ENCODE measurements around the gene TAS2R10.

The TAS2R10 gene

GRCh38 chr12:10779103-10779502 lies 47.1 kb downstream of the TAS2R10 start:
- DNase-seq (ENCODE audit: low read depth), result no peak

Measured in activated T-helper 9 cell treated with anti-CD3 and anti-CD28 coated beads, Interleukin-2, amount 50 U/mL, for 16 hours (primary cell).